ENCODE data around the gene OR2W3.

DNA sequence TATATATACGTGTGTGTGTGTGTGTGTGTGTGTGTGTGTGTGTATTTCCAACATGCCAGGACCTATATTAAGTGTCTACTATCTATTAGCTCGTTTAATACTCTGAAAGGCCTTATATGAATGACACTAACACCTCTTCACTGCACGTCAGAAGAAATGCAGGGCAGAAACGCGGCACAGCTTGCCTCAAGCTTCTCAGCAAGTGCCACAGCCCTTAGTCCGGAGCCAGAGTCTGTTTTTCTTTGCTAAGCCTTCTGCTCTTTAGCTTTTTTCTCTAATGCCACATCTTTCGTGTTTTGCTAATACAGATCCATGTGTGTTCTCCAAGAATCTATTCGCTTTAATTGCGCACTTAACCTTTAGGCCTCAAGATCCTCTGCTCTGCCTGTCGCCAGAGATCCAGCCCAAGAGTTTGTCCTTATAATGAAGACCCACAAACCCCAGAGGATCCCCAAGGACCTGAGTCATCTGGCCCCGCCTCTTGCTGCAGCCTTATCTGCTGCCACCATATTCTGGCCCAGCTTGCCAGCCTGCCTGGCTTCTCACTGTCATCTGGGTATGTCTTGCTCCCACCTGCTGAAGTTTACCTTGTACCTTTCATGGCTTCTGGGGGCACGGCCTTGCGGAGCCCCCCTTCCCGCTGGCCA, 40.4 kb upstream of the OR2W3 start:
- TF ChIP-seq CTCF (IDR thresholded peaks at IDR 0.05 in 2 of 3, conservative IDR thresholded peaks at IDR 0.05 in 1 of 3; ENCODE audit: borderline replicate concordance in 1 of 3, insufficient read depth in 1 of 3, low read depth in 2 of 3, low read length in 2 of 3) (no peak), RAD21 (IDR thresholded peaks at IDR 0.05; ENCODE audit: low read depth) (no peak), YY1 (IDR thresholded peaks at IDR 0.05; ENCODE audit: extremely low read depth, insufficient replicate concordance, low read depth, low read length) (no peak), EZH2 (IDR thresholded peaks at IDR 0.05) (no peak), ZNF274 (IDR thresholded peaks at IDR 0.05; ENCODE audit: low read depth, low read length) (no peak), ELF1 (IDR thresholded peaks at IDR 0.05; ENCODE audit: borderline replicate concordance, low read depth) (no peak), TCF7L2 (IDR thresholded peaks at IDR 0.05; ENCODE audit: borderline replicate concordance, extremely low read depth, insufficient read depth, insufficient read length) (no peak), SIN3A (IDR thresholded peaks at IDR 0.05; ENCODE audit: low read depth) (no peak), POLR2AphosphoS5 (IDR thresholded peaks at IDR 0.05; ENCODE audit: low read depth, low read length) (no peak), POLR2A (IDR thresholded peaks at IDR 0.05; ENCODE audit: borderline replicate concordance, extremely low read depth, insufficient read depth, insufficient read length) (no peak), JUND (IDR thresholded peaks at IDR 0.05) (no peak), CEBPB (IDR thresholded peaks at IDR 0.05; ENCODE audit: low read depth) (no peak)

Measured in HCT116 (cell line).